HEK293 (cell line): Measurements from ENCODE around the gene DIP2A.
A peak's percentile ranks its signal among the peaks of the same experiment; 100 is the strongest.

ENCODE experiments used
- CTCF ChIA-PET: fragments of 350-600 bp; formaldehyde crosslinking; extraction: SDS; loops from one replicate; lab custom pipeline; 2021; ENCODE audit warnings: antibody characterized with exemption; lab: Yijun Ruan, JAX
- POLR2A ChIA-PET: fragments of 300-600 bp; formaldehyde crosslinking; extraction: SDS; loops from one replicate; lab custom pipeline; 2020; ENCODE audit warnings: antibody characterized with exemption, inconsistent platforms; lab: Yijun Ruan, JAX
- H3K27ac ChIP-seq: fragments of 200-500 bp; sonication (Bioruptor generic); 2 replicates; pipeline ENCODE4 v1.5.1; 2014; ENCODE audit warnings: low read depth, low read length, control low read depth, inconsistent platforms; ENCODE audit errors: extremely low read depth
- H3K36me3 ChIP-seq, 2 experiments: fragments of 200-500 bp in 1 of 2; sonication (Bioruptor generic) in 1 of 2; 1 replicate in 1 of 2; 2 replicates in 1 of 2; pipeline ENCODE4 v1.5.1; 2014 to 2017; ENCODE audit warnings: inconsistent platforms in 2 of 2, low read length in 2 of 2; ENCODE audit not compliant: control insufficient read depth in 2 of 2, insufficient read depth in 1 of 2
- H3K4me1 ChIP-seq: fragments of 200-500 bp; sonication (Bioruptor generic); 2 replicates; pipeline ENCODE4 v1.5.1; 2014; ENCODE audit warnings: mild to moderate bottlenecking, low read length, inconsistent platforms; ENCODE audit not compliant: control insufficient read depth, insufficient read depth
- H3K4me3 ChIP-seq: 2 replicates; pipeline ENCODE4 v1.5.1; 2011; ENCODE audit warnings: low read depth, mild to moderate bottlenecking, control low read depth, low read length, moderate library complexity
- H3K9me3 ChIP-seq: fragments of 200-500 bp; sonication (Bioruptor generic); 2 replicates; pipeline ENCODE4 v1.5.1; 2014; ENCODE audit warnings: low read depth, low read length, inconsistent platforms; ENCODE audit not compliant: control insufficient read depth, insufficient read depth
- GLI2 ChIP-seq: fragments of 450-650 bp; formaldehyde crosslinking; IDR thresholded peaks from 2 replicates; pipeline ENCODE4; 2017; ENCODE audit warnings: missing biosample characterization, missing genetic modification characterization, low read depth, borderline replicate concordance
- GLIS1 ChIP-seq: fragments of 450-650 bp; formaldehyde crosslinking; IDR thresholded peaks from 2 replicates; pipeline ENCODE4 v1.5.1; 2016; ENCODE audit warnings: missing biosample characterization, missing genetic modification characterization
- HOXA7 ChIP-seq: sonication (generic); formaldehyde crosslinking; IDR thresholded peaks from 2 replicates; pipeline ENCODE4 v1.8.1; 2022; ENCODE audit warnings: missing genetic modification reagents, borderline replicate concordance
- KLF1 ChIP-seq: fragments of 450-650 bp; formaldehyde crosslinking; IDR thresholded peaks from 2 replicates; pipeline ENCODE4 v1.5.1; 2016; ENCODE audit warnings: missing biosample characterization, missing genetic modification characterization
- KLF17 ChIP-seq: fragments of 450-650 bp; formaldehyde crosslinking; IDR thresholded peaks from 2 replicates; pipeline ENCODE4 v1.5.1; 2016; ENCODE audit warnings: missing biosample characterization, missing genetic modification characterization
- SETDB1 ChIP-seq: IDR thresholded peaks from one replicate; pipeline ENCODE4 v1.6.1; 2017; ENCODE audit warnings: mild to moderate bottlenecking, low read length, moderate library complexity, mixed read lengths; ENCODE audit not compliant: insufficient read length
- WT1 ChIP-seq: fragments of 450-650 bp; formaldehyde crosslinking; IDR thresholded peaks from 2 replicates; pipeline ENCODE4 v1.5.1; 2016; ENCODE audit warnings: missing biosample characterization, missing genetic modification characterization
- ZBTB17 ChIP-seq: fragments of 450-650 bp; formaldehyde crosslinking; IDR thresholded peaks from 2 replicates; pipeline ENCODE4 v1.5.1; 2016; ENCODE audit warnings: missing biosample characterization, missing genetic modification characterization
- ZFP3 ChIP-seq: fragments of 450-650 bp; formaldehyde crosslinking; IDR thresholded peaks from 2 replicates; pipeline ENCODE4 v1.5.1; 2016; ENCODE audit warnings: low read depth, missing biosample characterization, missing genetic modification characterization
- ZNF175 ChIP-seq: fragments of 450-650 bp; formaldehyde crosslinking; IDR thresholded peaks from 2 replicates; pipeline ENCODE4 v1.5.1; 2016; ENCODE audit warnings: missing biosample characterization, missing genetic modification characterization
- ZNF391 ChIP-seq: fragments of 450-650 bp; formaldehyde crosslinking; IDR thresholded peaks from 2 replicates; pipeline ENCODE4 v1.5.1; 2016; ENCODE audit warnings: low read depth, missing biosample characterization, missing genetic modification characterization, borderline replicate concordance
- ZNF544 ChIP-seq: fragments of 450-650 bp; formaldehyde crosslinking; IDR thresholded peaks from 2 replicates; pipeline ENCODE4 v1.5.0; 2017; ENCODE audit warnings: missing biosample characterization, missing genetic modification characterization
- ZNF549 ChIP-seq: fragments of 450-650 bp; IDR thresholded peaks from 2 replicates; pipeline ENCODE4 v1.5.1; 2018; ENCODE audit warnings: missing biosample characterization, missing genetic modification characterization, mild to moderate bottlenecking, inconsistent platforms, moderate library complexity
- ZNF610 ChIP-seq: fragments of 450-650 bp; formaldehyde crosslinking; IDR thresholded peaks from 2 replicates; pipeline ENCODE4 v1.5.1; 2016; ENCODE audit warnings: missing biosample characterization, missing genetic modification characterization, borderline replicate concordance
- ZNF677 ChIP-seq: fragments of 450-650 bp; IDR thresholded peaks from 2 replicates; pipeline ENCODE4 v1.5.0; 2018; ENCODE audit warnings: missing biosample characterization, mild to moderate bottlenecking, missing genetic modification characterization, moderate library complexity
- ZNF692 ChIP-seq: fragments of 450-650 bp; formaldehyde crosslinking; IDR thresholded peaks from 2 replicates; pipeline ENCODE4 v1.5.1; 2016; ENCODE audit warnings: missing biosample characterization, missing genetic modification characterization
- ZNF791 ChIP-seq: fragments of 450-650 bp; formaldehyde crosslinking; IDR thresholded peaks from 2 replicates; pipeline ENCODE4 v1.5.1; 2016; ENCODE audit warnings: missing biosample characterization, missing genetic modification characterization

Gene DIP2A

GRCh38 chr21:46581780-46582307 lies 123.2 kb downstream of the DIP2A start:
- no peak overlapping the region for H3K4me3 ChIP-seq
- POLR2A ChIA-PET, result no interaction called here
- no peak for TF ChIP-seq ZNF175 (tag by site-specific recombination)
- TF ChIP-seq ZNF549 (tag by site-specific recombination), result no peak
- no peak for TF ChIP-seq HOXA7 (CRISPR knock-in tag)
- TF ChIP-seq ZNF391 (tag by site-specific recombination), result no peak
- TF ChIP-seq WT1, result no peak
- TF ChIP-seq, all 188 proteins: peak for 0
- no peaks in the 10 kb centered on the region for H3K4me1 ChIP-seq
- H3K36me3 ChIP-seq, result peaks cover 0 to 15% of the 10 kb centered on the region in 2 experiments; a peak in 1 of 3 replicates
- H3K27ac ChIP-seq, result no peak overlapping the region
- CTCF ChIA-PET, result no interaction called here
- H3K9me3 ChIP-seq, result peaks cover 4% of the 10 kb centered on the region

GRCh38 chr21:46585191-46585953 lies 126.7 kb downstream of the DIP2A start:
- no peak overlapping the region for H3K27ac ChIP-seq
- ChIA-PET POLR2A (interaction anchor here (1.5 kb wide), 1 partner anchor 50 kb away, joined by 6 read pairs; the partner anchor contains the start of gene PRMT2), CTCF (interaction anchor here (0.6 kb wide), 1 partner anchor 54 kb away, joined by 7 read pairs; no protein-coding TSS in a partner anchor)
- no peak overlapping the region for H3K4me3 ChIP-seq
- peaks cover 4% of the 10 kb centered on the region for H3K9me3 ChIP-seq
- peak; percentile 77 for TF ChIP-seq KLF1
- peak; percentile 40 for TF ChIP-seq GLIS1
- TF ChIP-seq KLF17 (tag by site-specific recombination), result peak; percentile 77
- no peak for TF ChIP-seq ZNF544 (tag by site-specific recombination)
- TF ChIP-seq ZBTB17 (tag by site-specific recombination), result no peak
- peaks cover 0 to 15% of the 10 kb centered on the region in 2 experiments; a peak in 1 of 3 replicates for H3K36me3 ChIP-seq
- H3K4me1 ChIP-seq, result no peaks in the 10 kb centered on the region

- CTCF ChIA-PET, result interaction anchor here (0.6 kb wide), 1 partner anchor 45 kb away, joined by 3 read pairs; no protein-coding TSS in a partner anchor
- Histone ChIP-seq H3K4me3 (no peak overlapping the region), H3K36me3 (no peaks in the 10 kb centered on the region), H3K9me3 (no peaks in the 10 kb centered on the region), H3K4me1 (no peaks in the 10 kb centered on the region), H3K27ac (no peak overlapping the region)
- no peak for TF ChIP-seq GLI2 (tag by site-specific recombination)
- peak; percentile 81 for TF ChIP-seq SETDB1
- no peak for TF ChIP-seq ZNF692
- TF ChIP-seq ZNF791 (tag by site-specific recombination), result no peak
- no peak for TF ChIP-seq ZFP3
- no peak for TF ChIP-seq ZNF677 (tag by site-specific recombination)
- 0 out of 2 replicates have a peak, but pooled peaks have one; percentile 17 for TF ChIP-seq ZNF610 (tag by site-specific recombination)
- POLR2A ChIA-PET, result no interaction called here
Observed at GRCh38 chr21:46594276-46594675, 135.6 kb downstream of the DIP2A start.
